GM04504 (cell line): Measurements from ENCODE around the gene SLX9.

Experiments used
- DNase-seq: peaks from one replicate; pipeline ENCODE4 v3.0.0-alpha.2; 2012; ENCODE audit warnings: low read depth

The SLX9 gene

DNA sequence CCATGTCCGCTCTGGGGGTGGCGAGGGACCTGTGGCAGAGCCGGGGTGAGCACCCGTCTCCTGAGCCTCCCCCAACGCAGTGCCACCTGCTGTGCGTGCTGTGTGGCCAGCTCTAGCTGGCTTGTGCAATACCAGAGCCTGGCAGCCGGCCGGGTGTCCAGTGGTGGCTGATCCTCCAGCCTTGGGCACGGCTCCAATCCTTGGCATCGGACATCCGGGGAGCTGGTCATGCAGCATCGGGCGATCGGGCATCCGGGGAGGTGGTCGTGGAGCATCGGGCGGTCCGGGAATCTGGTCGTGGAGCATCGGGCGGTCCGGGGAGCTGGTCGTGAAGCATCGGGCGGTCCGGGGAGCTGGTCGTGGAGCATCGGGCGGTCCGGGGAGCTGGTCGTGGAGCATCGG lies 8.1 kb downstream of the SLX9 start:
- no peak for DNase-seq

- DNase-seq, result no peak
Observed at GRCh38 chr21:44948426-44949120, 8.7 kb downstream of the SLX9 start.

GRCh38 chr21:44949161-44949778 lies 9.4 kb downstream of the SLX9 start:
- no peak for DNase-seq

DNA sequence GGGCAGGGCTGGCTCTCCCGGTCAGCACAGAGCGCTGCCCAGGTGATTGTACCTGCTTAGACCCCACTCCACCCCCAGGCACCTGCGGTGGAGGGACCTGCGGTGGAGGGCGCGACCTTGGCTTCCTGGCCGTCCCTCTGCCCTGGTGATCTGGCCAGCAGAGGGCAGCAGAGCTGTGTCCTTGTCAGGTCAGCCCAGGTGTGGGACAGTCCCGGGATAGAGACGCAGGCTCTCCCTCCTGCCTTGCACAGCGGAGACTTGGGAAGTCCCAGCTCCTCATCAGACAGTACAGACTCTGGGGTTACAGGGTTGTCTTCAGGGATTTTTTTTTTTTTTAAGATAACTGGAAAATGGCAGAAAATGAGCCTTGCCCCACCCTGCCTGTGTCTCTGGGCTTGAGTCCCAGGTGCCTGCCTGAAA lies 10.0 kb downstream of the SLX9 start:
- no peak for DNase-seq

- DNase-seq, result no peak
Observed at GRCh38 chr21:44950351-44950750, 10.5 kb downstream of the SLX9 start.

DNA sequence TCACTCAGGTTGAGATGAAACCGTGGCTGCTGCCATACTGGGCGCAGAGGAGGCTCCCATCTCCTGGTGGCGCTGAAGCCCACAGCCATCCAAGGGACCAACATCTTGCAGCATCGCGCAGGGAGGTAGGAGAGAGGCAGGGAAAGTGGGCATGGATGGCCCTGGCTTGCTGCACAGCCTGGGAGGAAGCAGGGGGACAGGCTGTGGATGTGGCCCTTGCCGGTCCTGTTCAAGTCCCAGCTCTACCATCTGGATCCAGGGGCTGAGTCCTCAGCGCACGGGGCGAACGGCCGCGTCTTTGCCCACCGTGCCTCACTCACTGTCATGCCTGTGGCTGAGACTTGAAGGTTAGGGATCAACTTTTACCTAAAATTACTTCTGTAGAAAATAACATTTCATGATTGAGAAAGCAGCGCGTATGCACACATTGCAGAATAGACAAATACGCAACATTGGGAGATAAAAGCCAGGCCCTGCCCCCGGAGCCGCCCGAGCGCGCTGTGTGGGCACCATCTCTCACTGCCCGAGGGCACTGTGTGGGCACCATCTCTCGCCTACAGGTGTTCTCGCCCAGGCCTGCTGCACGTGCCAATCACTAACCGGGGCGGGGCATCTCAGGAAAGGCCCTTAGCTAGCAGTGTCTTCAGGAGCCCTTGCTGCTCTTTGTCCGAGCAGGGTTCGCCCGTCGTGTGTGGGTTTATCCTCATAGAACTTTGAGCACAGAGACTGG lies 11.5 kb downstream of the SLX9 start:
- no peak for DNase-seq

GRCh38 chr21:44952116-44952928 lies 12.5 kb downstream of the SLX9 start:
- no peak for DNase-seq

- DNase-seq, result no peak
Observed at GRCh38 chr21:44952929-44953627, 13.2 kb downstream of the SLX9 start.

DNA sequence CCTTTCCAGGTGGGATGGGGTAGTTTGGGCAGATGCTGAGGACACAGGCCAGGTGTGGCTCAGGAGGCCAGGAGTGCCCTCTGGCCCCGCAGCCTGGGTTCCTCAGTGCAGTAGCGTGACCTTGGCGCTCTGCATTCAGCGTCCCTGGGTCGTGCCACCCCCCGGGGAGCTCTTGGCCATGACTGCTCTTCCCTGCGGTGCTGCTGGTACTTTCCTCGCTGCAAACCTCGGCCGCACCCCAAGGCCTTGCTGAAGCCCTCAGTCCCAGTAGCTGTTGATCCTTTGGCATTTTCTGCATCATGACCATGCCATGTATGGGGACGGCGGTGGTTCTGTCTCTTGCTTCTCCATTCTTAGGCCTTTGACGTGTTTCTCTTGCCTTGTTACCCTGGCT lies 13.8 kb downstream of the SLX9 start:
- DNase-seq, result no peak

GRCh38 chr21:44954281-44954771 lies 14.5 kb downstream of the SLX9 start:
- DNase-seq, result no peak

GRCh38 chr21:44955141-44955797 lies 15.4 kb downstream of the SLX9 start:
- DNase-seq, result no peak

DNA sequence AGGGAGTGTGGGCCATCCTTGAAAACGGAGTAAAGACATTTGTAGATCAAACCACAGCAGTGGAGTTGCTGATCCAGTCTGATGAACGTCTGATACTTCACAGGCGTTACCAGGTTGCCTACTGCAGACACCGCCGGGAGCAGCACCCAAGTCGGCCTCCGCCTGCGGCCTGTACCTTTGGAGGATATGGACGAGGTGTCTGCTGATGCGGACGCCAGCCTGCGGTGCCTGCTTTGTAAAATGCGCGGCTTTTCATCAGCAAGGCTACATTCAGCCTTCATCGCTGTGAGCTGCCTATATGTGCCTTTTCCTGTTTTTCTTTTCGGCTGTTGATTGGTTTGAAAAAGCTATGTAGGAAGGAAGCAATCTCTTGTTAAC lies 16.0 kb downstream of the SLX9 start:
- no peak for DNase-seq

- DNase-seq, result no peak
Observed at GRCh38 chr21:44956356-44957046, 16.7 kb downstream of the SLX9 start.

DNA sequence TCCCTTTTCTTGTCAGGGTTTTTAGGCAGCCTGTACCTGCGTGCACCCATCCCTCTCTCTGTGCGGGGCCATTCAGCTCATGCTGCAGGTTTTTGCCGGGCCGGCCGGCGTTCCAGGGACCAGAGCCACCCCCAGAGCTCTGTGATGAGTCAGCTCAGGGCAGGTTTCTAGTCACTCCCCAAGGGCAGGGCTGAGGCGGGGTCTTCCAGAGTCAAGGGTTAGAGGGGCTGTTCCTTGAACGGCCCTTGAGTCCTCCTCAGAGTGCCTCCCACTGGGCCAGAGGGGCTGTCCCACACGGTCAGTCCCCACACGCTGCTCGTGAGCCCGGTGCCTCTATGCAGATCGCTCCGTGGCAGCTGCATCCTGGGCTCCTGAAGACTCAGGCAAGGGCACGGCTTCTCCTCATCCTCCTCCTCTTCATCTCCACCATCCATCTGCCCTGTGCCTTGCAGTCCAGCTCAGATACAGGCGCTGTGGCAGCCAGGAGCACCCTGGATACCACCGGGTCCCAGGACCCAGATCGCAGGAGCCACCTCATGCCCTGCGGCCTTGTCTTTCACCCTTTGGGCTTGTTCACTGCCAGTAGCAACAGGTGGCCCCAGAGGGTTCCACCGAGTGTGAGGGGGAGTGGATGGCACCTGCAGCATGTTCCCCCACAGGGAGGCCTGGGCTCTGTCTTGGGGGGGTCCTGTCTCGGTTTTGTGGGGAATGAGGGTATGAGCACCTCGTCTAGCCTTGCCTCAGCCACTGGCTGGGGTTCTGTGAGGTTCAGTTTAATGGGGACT lies 17.4 kb downstream of the SLX9 start:
- DNase-seq, result no peak

GRCh38 chr21:44957901-44958451 lies 18.1 kb downstream of the SLX9 start:
- DNase-seq, result no peak

DNA sequence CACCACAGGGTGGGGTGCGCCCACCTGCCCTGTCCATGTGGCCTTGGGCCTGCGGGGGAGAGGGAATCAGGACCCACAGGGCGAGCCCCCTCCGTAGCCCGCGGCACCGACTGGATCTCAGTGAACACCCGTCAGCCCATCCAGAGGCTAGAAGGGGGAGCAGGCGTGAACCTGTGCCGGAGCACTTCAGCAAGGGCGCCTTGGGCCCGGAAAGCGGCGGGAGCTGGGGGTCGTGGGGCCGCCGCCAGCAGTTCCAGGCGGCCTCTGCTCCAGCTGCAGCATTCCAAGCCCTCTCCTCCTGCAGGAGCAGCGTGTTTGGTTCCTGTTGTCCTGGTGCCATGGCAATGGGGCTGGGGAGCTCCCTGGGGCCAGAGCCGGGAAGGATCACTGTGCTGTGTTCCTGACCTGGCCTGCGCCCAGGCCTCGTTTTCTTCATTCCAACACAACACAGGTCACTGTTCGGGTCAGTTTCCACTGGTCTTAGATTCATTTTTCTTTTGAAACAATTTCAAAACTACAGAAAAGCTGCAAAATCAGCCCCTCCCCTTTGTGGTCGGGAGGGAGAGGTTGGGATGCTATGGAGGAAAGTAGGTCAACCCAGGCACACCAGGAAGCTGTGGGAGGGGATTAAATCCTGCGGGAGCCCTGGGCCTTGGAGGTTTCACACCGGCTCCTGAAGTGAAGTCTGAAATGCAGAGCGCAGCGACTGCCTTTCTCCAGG lies 18.8 kb downstream of the SLX9 start:
- peak; percentile 55 for DNase-seq

- DNase-seq, result no peak
Observed at GRCh38 chr21:44959376-44960091, 19.7 kb downstream of the SLX9 start.
